IMR-90 (cell line): ENCODE data around the gene TMEM82.

Experiments used
- BHLHE40 ChIP-seq: fragments of 150-350 bp; IDR thresholded peaks from 2 replicates; pipeline ENCODE4 v1.6.1; 2016; ENCODE audit warnings: mild to moderate bottlenecking, low read depth, low read length
- CTCF ChIP-seq: conservative IDR thresholded peaks from 2 replicates; pipeline ENCODE4 v1.5.1; 2012; ENCODE audit warnings: mild to moderate bottlenecking, low read depth, low read length, improper control_type of control experiment
- MAFK ChIP-seq: IDR thresholded peaks from 2 replicates; pipeline ENCODE4 v1.6.1; 2012; ENCODE audit warnings: low read depth, low read length, improper control_type of control experiment
- MAZ ChIP-seq: IDR thresholded peaks from 2 replicates; pipeline ENCODE4 v1.6.1; 2012; ENCODE audit warnings: low read depth, mild to moderate bottlenecking, low read length, improper control_type of control experiment, moderate library complexity, borderline replicate concordance
- MXI1 ChIP-seq: IDR thresholded peaks from 2 replicates; pipeline ENCODE4 v1.6.1; 2012; ENCODE audit warnings: low read depth, mild to moderate bottlenecking, low read length, moderate library complexity, borderline replicate concordance
- POLR2A ChIP-seq: IDR thresholded peaks from 2 replicates; pipeline ENCODE4 v1.6.1; 2012; ENCODE audit warnings: mild to moderate bottlenecking, low read depth, low read length
- RFX5 ChIP-seq: IDR thresholded peaks from 2 replicates; pipeline ENCODE4 v1.8.0; 2012; ENCODE audit warnings: low read depth, mild to moderate bottlenecking, low read length, moderate library complexity
- USF2 ChIP-seq: fragments of 150-350 bp; IDR thresholded peaks from 2 replicates; pipeline ENCODE4 v1.6.1; 2017; ENCODE audit warnings: mild to moderate bottlenecking, antibody characterized with exemption, low read length, low read depth

GRCh38 chr1:15747378-15747777 lies 5.1 kb downstream of the TMEM82 start:
- no peak for TF ChIP-seq CTCF
- TF ChIP-seq POLR2A = no peak
- no peak for TF ChIP-seq USF2
- no peak for TF ChIP-seq MXI1
- no peak for TF ChIP-seq MAFK
- no peak for TF ChIP-seq MAZ
- TF ChIP-seq BHLHE40 = no peak
- TF ChIP-seq RFX5 = no peak
